Transverse colon (tissue), 4 donors: ENCODE results near the gene ATF4. TPM values are rescaled to one million over a fixed set of nuclear protein-coding genes. Genes with fewer than 3 reads are reported as not detected.

Experiments used
- DNase-seq: peaks from one replicate; pipeline ENCODE4 v3.0.0-alpha.2; 2019
- H3K27ac ChIP-seq, 4 donors: fragments of 200-600 bp; sonication (generic); 2 replicates each; pipeline ENCODE4 v1.5.1; 2016 to 2018; ENCODE audit warnings: inconsistent platforms in 4 of 4
- H3K27me3 ChIP-seq: fragments of 200-600 bp; sonication (generic); 2 replicates; pipeline ENCODE4 v1.5.1; 2017; ENCODE audit warnings: inconsistent platforms
- H3K36me3 ChIP-seq, 4 donors: fragments of 200-600 bp; sonication (generic); 2 replicates each; pipeline ENCODE4 v1.5.1; 2017 to 2019; ENCODE audit warnings: inconsistent platforms in 4 of 4
- H3K4me1 ChIP-seq, 4 donors: fragments of 200-600 bp; sonication (generic); 2 replicates each; pipeline ENCODE4 v1.5.1; 2017 to 2020; ENCODE audit warnings: inconsistent platforms in 4 of 4
- H3K4me3 ChIP-seq, 4 donors: fragments of 200-600 bp; sonication (generic); 1 replicate in 1 of 4; 2 replicates in 3 of 4; pipeline versions ENCODE4 v1.5.1 to v1.6.1; 2017 to 2019; ENCODE audit warnings: inconsistent platforms in 4 of 4
- H3K9me3 ChIP-seq, 2 donors: fragments of 200-600 bp; sonication (generic); 2 replicates each; pipeline ENCODE4 v1.5.1; 2017 to 2019; ENCODE audit warnings: inconsistent platforms in 2 of 2
- CTCF ChIP-seq, 5 experiments: fragments of 200-600 bp in 3 of 5; fragments of 450-650 bp in 2 of 5; sonication (generic) in 3 of 5; IDR thresholded peaks; 1 replicate in 2 of 5; 2 replicates in 3 of 5; pipeline ENCODE4 v1.5.1; 2016 to 2017; ENCODE audit warnings: antibody characterized with exemption in 5 of 5, inconsistent platforms in 3 of 5, mild to moderate bottlenecking in 2 of 5, moderate library complexity in 1 of 5
- EP300 ChIP-seq: sonication (generic); formaldehyde crosslinking; IDR thresholded peaks from one replicate; pipeline ENCODE4 v1.6.1; 2017; ENCODE audit warnings: antibody characterized with exemption, low read depth
- POLR2A ChIP-seq: fragments of 450-650 bp; IDR thresholded peaks from one replicate; pipeline ENCODE4 v1.6.1; 2016; ENCODE audit warnings: antibody characterized with exemption, mild to moderate bottlenecking, moderate library complexity
- POLR2AphosphoS5 ChIP-seq, 3 donors: sonication (generic); formaldehyde crosslinking; IDR thresholded peaks; one replicate each; pipeline ENCODE4 v1.6.1; 2016; ENCODE audit warnings: antibody characterized with exemption in 3 of 3
- WGBS, 2 donors: methylation state at CpG; one replicate each; pipeline ENCODE4 v1.1.5; 2018; ENCODE audit warnings: low coverage in 1 of 2; 5-methylcytosine and 5-hydroxymethylcytosine counted together
- in situ Hi-C, 4 donors: fragments of 200-750 bp; cut with MboI; loops; one replicate each; pipeline versions ENCODE4 v1.15.0 to v1.15.1; 2017; ENCODE audit warnings: low sequenced_read_pairs in 3 of 4, low pct_ligation_motif_present in 1 of 4, low pct_unique_long_range_greater_than_20kb in 1 of 4
- intact Hi-C: fragments of 100-400 bp; cut with DNase I; formaldehyde crosslinking; loops from one replicate; pipeline ENCODE4 v1.15.1; 2023; ENCODE audit warnings: low total_unique reads
- total RNA-seq, 4 donors: library from RNA; depleted of rRNA; stranded (reverse); fragments of >200 nt; gene quantifications; one replicate each; pipeline ENCODE4 v1.1.0, GENCODE V29; 2016

The ATF4 gene
- total RNA-seq, 4 donors from 2014 or later = 262 to 566 (median 339) TPM

GRCh38 chr22:39534591-39535356, 14.4 kb downstream of the ATF4 start:
- TF ChIP-seq CTCF (IDR thresholded peaks at IDR 0.05) = peak; percentile 94 to 97 (median 95)
- no peak for TF ChIP-seq EP300
- Histone ChIP-seq H3K27ac (peak overlapping the region in 3 of 4 donors; percentile 6 to 22 (median 22)), H3K4me3 (no peak overlapping the region), H3K9me3 (no peaks in the 10 kb centered on the region), H3K4me1 (peaks cover 17 to 30% (median 22%) of the 10 kb centered on the region in 4 donors), H3K36me3 (no peaks in the 10 kb centered on the region), H3K27me3 (no peaks in the 10 kb centered on the region)
- 12% methylated on average over 33 of the region's 41 CpGs; no CpG with 5 or more reads in 1 of the 2 donors for WGBS, 2 donors
- DNase-seq = peak; percentile 89
- in situ Hi-C loops = loop anchor here (5.0 to 25.0 kb wide), 6 partner anchors 42 to 828 kb away; partner anchors contain the start of genes SGSM3 (in 3 of the 4), ADSL (in 1 of the 4) and CBX7 (in 1 of the 4)
- intact Hi-C loops = loop anchor here (5.0 kb wide), 2 partner anchors 488 to 813 kb away; partner anchors contain the start of gene ADSL

GRCh38 chr22:39535357-39535725, 15.0 kb downstream of the ATF4 start:
- Histone ChIP-seq H3K36me3 (no peaks in the 10 kb centered on the region), H3K27ac (no peak overlapping the region), H3K4me3 (no peak overlapping the region), H3K27me3 (no peaks in the 10 kb centered on the region), H3K9me3 (no peaks in the 10 kb centered on the region), H3K4me1 (peaks cover 14 to 25% (median 16%) of the 10 kb centered on the region in 4 donors)
- WGBS, 2 donors = 50% methylated on average over 11 of the region's 13 CpGs; no CpG with 5 or more reads in 1 of the 2 donors
- no peak for TF ChIP-seq POLR2A
- no peak for TF ChIP-seq CTCF (IDR thresholded peaks at IDR 0.05)
- TF ChIP-seq POLR2AphosphoS5 (IDR thresholded peaks at IDR 0.05) = no peak
- TF ChIP-seq EP300 = no peak
- intact Hi-C loops (loop anchor here (5.0 kb wide), 2 partner anchors 487 to 812 kb away; partner anchors contain the start of gene ADSL), in situ Hi-C loops (loop anchor here (5.0 to 25.0 kb wide), 5 partner anchors 373 to 827 kb away; partner anchors contain the start of genes SGSM3 (in 3 of the 4), ADSL (in 1 of the 4) and CBX7 (in 1 of the 4))
- DNase-seq = no peak

GRCh38 chr22:39535831-39536449, 15.6 kb downstream of the ATF4 start:
- H3K4me1 ChIP-seq = peaks cover 11 to 19% (median 12%) of the 10 kb centered on the region in 4 donors
- WGBS, 2 donors = 85% methylated on average over 15 of the region's 15 CpGs; no CpG with 5 or more reads in 1 of the 2 donors
- intact Hi-C loops = loop anchor here (5.0 kb wide), 2 partner anchors 486 to 811 kb away; partner anchors contain the start of gene ADSL
- no peaks in the 10 kb centered on the region for H3K36me3 ChIP-seq
- H3K4me3 ChIP-seq = no peak overlapping the region
- TF ChIP-seq POLR2AphosphoS5 (IDR thresholded peaks at IDR 0.05) (no peak), EP300 (no peak), POLR2A (no peak), CTCF (IDR thresholded peaks at IDR 0.05) (no peak)
- no peaks in the 10 kb centered on the region for H3K9me3 ChIP-seq
- no peaks in the 10 kb centered on the region for H3K27me3 ChIP-seq
- no peak for DNase-seq
- H3K27ac ChIP-seq = no peak overlapping the region
- in situ Hi-C loops = loop anchor here (5.0 to 25.0 kb wide), 5 partner anchors 374 to 826 kb away; partner anchors contain the start of genes SGSM3 (in 3 of the 4), ADSL (in 1 of the 4) and CBX7 (in 1 of the 4)

GRCh38 chr22:39536711-39537110, 16.3 kb downstream of the ATF4 start:
- TF ChIP-seq POLR2AphosphoS5 (IDR thresholded peaks at IDR 0.05) = no peak
- DNase-seq = no peak
- 71% methylated on average over 8 of the region's 8 CpGs; no CpG with 5 or more reads in 1 of the 2 donors for WGBS, 2 donors
- H3K4me3 ChIP-seq = no peak overlapping the region
- H3K4me1 ChIP-seq = peaks cover 3 to 11% (median 5%) of the 10 kb centered on the region in 4 donors
- in situ Hi-C loops (loop anchor here (5.0 to 25.0 kb wide), 5 partner anchors 374 to 826 kb away; partner anchors contain the start of genes SGSM3 (in 3 of the 4), ADSL (in 1 of the 4) and CBX7 (in 1 of the 4)), intact Hi-C loops (loop anchor here (5.0 kb wide), 2 partner anchors 486 to 811 kb away; partner anchors contain the start of gene ADSL)
- no peak overlapping the region for H3K27ac ChIP-seq
- H3K9me3 ChIP-seq = no peaks in the 10 kb centered on the region
- H3K27me3 ChIP-seq = no peaks in the 10 kb centered on the region
- no peaks in the 10 kb centered on the region for H3K36me3 ChIP-seq
